H1 (cell line): Measurements from ENCODE around the gene CNNM1. TPM values are rescaled to one million over a fixed set of nuclear protein-coding genes. Genes with fewer than 3 reads are reported as not detected.

ENCODE experiments used
- CTCF ChIA-PET: fragments of 300-600 bp; sonication (Branson Sonifier 250); formaldehyde crosslinking; loops from one replicate; lab custom pipeline; 2021; ENCODE audit not compliant: partially characterized antibody; lab: Charles Lee
- POLR2A ChIA-PET: fragments of 300-600 bp; sonication (Branson Sonifier 250); formaldehyde crosslinking; loops from one replicate; lab custom pipeline; 2021; ENCODE audit warnings: inconsistent platforms; ENCODE audit not compliant: partially characterized antibody; lab: Charles Lee
- DNase-seq, 2 experiments: peaks; one replicate each; pipeline versions ENCODE4 v3.0.0 to v3.0.0-alpha.2; 2010 to 2022; ENCODE audit warnings: low spot score in 2 of 2, low read depth in 1 of 2, mixed read lengths in 1 of 2
- FAIRE-seq: peaks from 2 replicates; lab custom pipeline; 2011; peaks lifted over from hg19 to GRCh38; lab: Jason Lieb, UNC
- H2AFZ ChIP-seq: 2 replicates; pipeline ENCODE4 v1.8.1; 2012; ENCODE audit warnings: low read length, inconsistent platforms
- H2AK5ac ChIP-seq: 2 replicates; pipeline ENCODE4 v1.6.1; 2013; ENCODE audit warnings: low read depth, low read length
- H2BK120ac ChIP-seq: replicated peaks from 2 replicates; pipeline ENCODE3; 2013; ENCODE audit warnings: low read depth, low read length, inconsistent platforms
- H2BK12ac ChIP-seq: 2 replicates; pipeline ENCODE4 v1.6.1; 2013; ENCODE audit warnings: low read depth, low read length
- H2BK15ac ChIP-seq: 2 replicates; pipeline ENCODE4 v1.6.1; 2013; ENCODE audit warnings: low read length
- H2BK20ac ChIP-seq: 2 replicates; pipeline ENCODE4 v1.6.1; 2013; ENCODE audit warnings: low read length
- H2BK5ac ChIP-seq: 2 replicates; pipeline ENCODE4 v1.6.1; 2013; ENCODE audit warnings: low read depth, low read length
- H3K14ac ChIP-seq: 2 replicates; pipeline ENCODE4 v1.6.1; 2013; ENCODE audit warnings: inconsistent platforms; ENCODE audit not compliant: insufficient read length
- H3K18ac ChIP-seq: 2 replicates; pipeline ENCODE4 v1.6.1; 2013; ENCODE audit warnings: low read length; ENCODE audit errors: extremely low read depth
- H3K23ac ChIP-seq: 2 replicates; pipeline ENCODE4 v1.6.1; 2013; ENCODE audit warnings: inconsistent platforms; ENCODE audit not compliant: insufficient read length
- H3K23me2 ChIP-seq: 2 replicates; pipeline ENCODE4 v1.6.1; 2013; ENCODE audit warnings: low read depth, low read length
- H3K27ac ChIP-seq: 2 replicates; pipeline ENCODE4 v1.6.1; 2011; ENCODE audit warnings: low read depth, low read length, inconsistent platforms
- H3K27me3 ChIP-seq, 4 experiments: replicated peaks in 1 of 4; 1 replicate in 1 of 4; 2 replicates in 3 of 4; pipeline versions ENCODE4 v1.6.1 to v1.8.1; 2011 to 2013; ENCODE audit warnings: low read length in 3 of 4, mild to moderate bottlenecking in 3 of 4, inconsistent platforms in 2 of 4, mixed read lengths in 2 of 4, moderate library complexity in 1 of 4; ENCODE audit not compliant: control insufficient read depth in 3 of 4, insufficient read depth in 3 of 4; ENCODE audit errors: extremely low read depth in 1 of 4
- H3K36me3 ChIP-seq, 4 experiments: 2 replicates each; pipeline versions ENCODE4 v1.6.1 to v1.8.1; 2011 to 2013; ENCODE audit warnings: mild to moderate bottlenecking in 4 of 4, low read length in 3 of 4, moderate library complexity in 2 of 4, control low read depth in 1 of 4, inconsistent platforms in 1 of 4; ENCODE audit not compliant: insufficient read depth in 4 of 4, control insufficient read depth in 2 of 4
- H3K4ac ChIP-seq: replicated peaks from 2 replicates; pipeline ENCODE3; 2013; ENCODE audit warnings: low read length, low read depth, mixed read lengths, inconsistent platforms; ENCODE audit not compliant: insufficient read length
- H3K4me1 ChIP-seq, 4 experiments: replicated peaks in 1 of 4; 1 replicate in 1 of 4; 2 replicates in 3 of 4; pipeline versions ENCODE4 v1.6.1 to v1.8.1; 2011 to 2013; ENCODE audit warnings: low read length in 3 of 4, inconsistent platforms in 2 of 4, mixed read lengths in 1 of 4; ENCODE audit not compliant: insufficient read depth in 4 of 4, control insufficient read depth in 3 of 4
- H3K4me2 ChIP-seq, 2 experiments: 2 replicates each; pipeline versions ENCODE4 v1.6.1 to v1.8.1; 2011 to 2013; ENCODE audit warnings: low read depth in 2 of 2, low read length in 2 of 2, control low read depth in 1 of 2, inconsistent platforms in 1 of 2, mild to moderate bottlenecking in 1 of 2; ENCODE audit not compliant: insufficient read depth in 1 of 2
- H3K4me3 ChIP-seq, 4 experiments: fragments of 200-600, 300-600 bp in 1 of 4; sonication (generic), shearing (Covaris generic), sonication (Bioruptor Twin) in 1 of 4; 2 replicates each; pipeline versions ENCODE4 v1.5.1 to v1.8.1; 2011 to 2016; ENCODE audit warnings: low read length in 4 of 4, low read depth in 3 of 4, control low read depth in 2 of 4, inconsistent platforms in 2 of 4, mild to moderate bottlenecking in 2 of 4, mixed read lengths in 1 of 4, moderate library complexity in 1 of 4; ENCODE audit not compliant: insufficient read depth in 2 of 4; ENCODE audit errors: extremely low read depth in 1 of 4
- H3K56ac ChIP-seq: replicated peaks from 2 replicates; pipeline ENCODE3; 2013; ENCODE audit warnings: low read depth, mild to moderate bottlenecking, mixed read lengths, low read length, inconsistent platforms; ENCODE audit not compliant: insufficient read length
- H3K79me1 ChIP-seq: 2 replicates; pipeline ENCODE4 v1.6.1; 2013; ENCODE audit warnings: low read depth, low read length, control low read depth
- H3K79me2 ChIP-seq, 2 experiments: 2 replicates each; pipeline versions ENCODE4 v1.6.1 to v1.8.1; 2012 to 2013; ENCODE audit warnings: low read length in 2 of 2, mild to moderate bottlenecking in 2 of 2, inconsistent platforms in 1 of 2; ENCODE audit not compliant: insufficient read depth in 2 of 2, control insufficient read depth in 1 of 2
- H3K9ac ChIP-seq, 4 experiments: replicated peaks in 1 of 4; 1 replicate in 1 of 4; 2 replicates in 3 of 4; pipeline versions ENCODE4 v1.6.1 to v1.8.1; 2011 to 2013; ENCODE audit warnings: low read depth in 3 of 4, low read length in 3 of 4, control low read depth in 2 of 4, mild to moderate bottlenecking in 2 of 4, moderate library complexity in 2 of 4, inconsistent platforms in 1 of 4; ENCODE audit errors: extremely low read depth in 1 of 4
- H3K9me3 ChIP-seq, 2 experiments: 2 replicates each; pipeline versions ENCODE4 v1.6.1 to v1.8.1; 2012 to 2013; ENCODE audit warnings: mild to moderate bottlenecking in 2 of 2, moderate library complexity in 2 of 2, control low read depth in 1 of 2, inconsistent platforms in 1 of 2, low read depth in 1 of 2, low read length in 1 of 2, mixed read lengths in 1 of 2; ENCODE audit not compliant: insufficient read depth in 2 of 2
- H4K20me1 ChIP-seq, 2 experiments: replicated peaks in 1 of 2; 2 replicates each; pipeline versions ENCODE3 to v1.8.1; 2011 to 2013; ENCODE audit warnings: inconsistent platforms in 2 of 2, low read length in 2 of 2, mild to moderate bottlenecking in 1 of 2; ENCODE audit not compliant: insufficient read depth in 2 of 2, control insufficient read depth in 1 of 2
- H4K5ac ChIP-seq: 2 replicates; pipeline ENCODE4 v1.6.1; 2013; ENCODE audit warnings: low read length, low read depth, mixed read lengths, inconsistent platforms; ENCODE audit not compliant: insufficient read length
- H4K8ac ChIP-seq: 2 replicates; pipeline ENCODE4 v1.8.0; 2013; ENCODE audit warnings: mild to moderate bottlenecking, moderate library complexity, low read length, inconsistent platforms; ENCODE audit not compliant: insufficient read depth; ENCODE audit errors: extremely low read depth
- H4K91ac ChIP-seq: replicated peaks from 2 replicates; pipeline ENCODE3; 2013; ENCODE audit warnings: low read length, mixed read lengths, inconsistent platforms; ENCODE audit not compliant: insufficient read length
- ASH2L ChIP-seq: fragments of 200-600, 300-600 bp; sonication (generic); IDR thresholded peaks from one replicate; pipeline ENCODE4 v1.7.1; 2017; ENCODE audit warnings: low read length
- BRCA1 ChIP-seq: IDR thresholded peaks from 2 replicates; pipeline ENCODE4 v1.6.1; 2012; ENCODE audit warnings: low read depth, low read length, improper control_type of control experiment
- HDAC2 ChIP-seq, 2 experiments: fragments of 300-600 bp in 1 of 2; sonication (generic) in 1 of 2; IDR thresholded peaks; 2 replicates each; pipeline ENCODE4 v1.6.1; 2011 to 2012; ENCODE audit warnings: low read depth in 2 of 2, low read length in 2 of 2, mild to moderate bottlenecking in 2 of 2, moderate library complexity in 2 of 2, borderline replicate concordance in 1 of 2, inconsistent platforms in 1 of 2
- KDM1A ChIP-seq: fragments of 200-600, 300-600 bp; sonication (generic); IDR thresholded peaks from 2 replicates; pipeline ENCODE4 v1.7.1; 2016; ENCODE audit warnings: mild to moderate bottlenecking, low read length, borderline replicate concordance
- SAP30 ChIP-seq: fragments of 300-600 bp; sonication (generic); IDR thresholded peaks from 2 replicates; pipeline ENCODE4 v1.7.1; 2012; ENCODE audit warnings: low read length, moderate library complexity, mild to moderate bottlenecking, inconsistent platforms; ENCODE audit not compliant: insufficient read depth, insufficient replicate concordance
- WGBS, 2 experiments: shearing (Covaris generic) in 1 of 2; methylation state at CpG; one replicate each; pipeline versions ENCODE4 v1.1.6 to v1.1.7; 2013 to 2015; ENCODE audit warnings: low lambda C conversion rate in 2 of 2, mixed read lengths in 2 of 2, inconsistent platforms in 1 of 2, low coverage in 1 of 2, missing lambda C conversion rate in 1 of 2; ENCODE audit not compliant: insufficient replicate concordance in 2 of 2, insufficient coverage in 1 of 2, insufficient read length in 1 of 2; ENCODE audit errors: extremely low coverage in 1 of 2, missing lambda C conversion rate in 1 of 2; 5-methylcytosine and 5-hydroxymethylcytosine counted together
- polyA plus RNA-seq, 7 experiments: library from polyadenylated mRNA; depleted of rRNA in 3 of 7; stranded (reverse) in 5 of 7; unstranded in 2 of 7; fragments of >200 nt in 5 of 7; fragments of 200-250 nt in 2 of 7; gene quantifications; 1 replicate in 5 of 7; 2 replicates in 1 of 7; 4 replicates in 1 of 7; pipeline versions ENCODE4 v1.2.1 to v1.2.3, GENCODE V29; 2011 to 2013; ENCODE audit warnings: missing spikeins in 2 of 7, mixed read lengths in 2 of 7
- total RNA-seq: library from RNA; stranded (reverse); fragmentation: NEBNext Ultra II Directional; extraction: Animal tissue kit (Norgen Biotek cat#: 25700); gene quantifications from 2 replicates; pipeline ENCODE4 v1.2.1, GENCODE V29; 2021

Gene CNNM1
- total and polyA plus RNA-seq, 2 of the 8 experiments (the other 6 are each of a cell fraction or from before 2014, with no cell fraction given): 0.74 to 0.92 TPM

GRCh38 chr10:99430116-99430450 is 100.9 kb downstream of the CNNM1 start:
- no peak for DNase-seq
- Histone ChIP-seq H3K56ac (no peak overlapping the region), H2BK15ac (no peak overlapping the region), H2BK12ac (peak overlapping the region; percentile 75; the same call in 1 of the 2 replicates), H3K27me3 (no peaks in the 10 kb centered on the region), H2AK5ac (peak overlapping the region; percentile 3; the same call in 1 of the 2 replicates), H3K36me3 (peaks cover 0 to under 1% (median 0%) of the 10 kb centered on the region in 4 experiments; a peak in 4 of 8 replicates), H3K23me2 (peaks cover 12% of the 10 kb centered on the region), H3K4me3 (peak overlapping the region; percentile 87 to 99 (median 98)), H3K9ac (peak overlapping the region; percentile 81 to 89 (median 85)), H2BK120ac (no peak overlapping the region), H3K9me3 (no peaks in the 10 kb centered on the region), H4K91ac (no peak overlapping the region), H4K8ac (peak overlapping the region; percentile 94; the same call in 1 of the 2 replicates), H3K4me1 (peaks cover 0 to 4% (median 0%) of the 10 kb centered on the region in 4 experiments; a peak in 1 of 7 replicates), H3K79me2 (peaks cover 0 to 50% of the 10 kb centered on the region in 2 experiments; a peak in 3 of 4 replicates), H3K79me1 (peaks cover 6% of the 10 kb centered on the region), H2BK20ac (no peak overlapping the region), H3K4ac (no peak overlapping the region), H3K14ac (no peak overlapping the region), H2AFZ (peak overlapping the region; percentile 38; the same call in 1 of the 2 replicates), H3K4me2 (peak overlapping the region; percentile 70 to 91), H3K23ac (no peak overlapping the region), H3K27ac (peak overlapping the region; percentile 83), H4K5ac (peak overlapping the region; percentile 37), H4K20me1 (peaks cover 0 to 5% of the 10 kb centered on the region in 2 experiments), H3K18ac (no peak overlapping the region; the same call in 1 of the 2 replicates), H2BK5ac (peak overlapping the region; percentile 85)
- POLR2A ChIA-PET: interaction anchor here (0.7 to 2.8 kb wide), 32 partner anchors 9 to 1015 kb away, joined by 3 to 30 read pairs (median 5); partner anchors contain the start of genes COX15, CUTC, PYROXD2 and SLC25A28
- CTCF ChIA-PET: interaction anchor here (1.0 to 3.3 kb wide), 6 partner anchors 11 to 280 kb away, joined by 3 to 16 read pairs (median 5); no protein-coding TSS in a partner anchor
- no peak for FAIRE-seq
- 8% methylated on average over 14 of the region's 14 CpGs; no CpG with 5 or more reads in 1 of the 2 experiments for WGBS, 2 experiments
- TF ChIP-seq HDAC2 (IDR thresholded peaks at IDR 0.05; ENCODE audit: borderline replicate concordance in 1 of 2, low read depth in 2 of 2, low read length in 2 of 2) (peak in 1 of 2 experiments; percentile 59; a peak in 1 of 4 replicates), KDM1A (peak; percentile 90), ASH2L (peak; percentile 3), BRCA1 (no peak), SAP30 (peak; percentile 64)
